ENCODE results near the gene ADCYAP1R1.

The ADCYAP1R1 gene

GRCh38 chr7:31043051-31043471, 9.0 kb upstream of the ADCYAP1R1 start:
- no peak for DNase-seq (ENCODE audit: low read depth in 2 of 2)

GRCh38 chr7:31044529-31044928, 7.6 kb upstream of the ADCYAP1R1 start:
- no peak for DNase-seq (ENCODE audit: low read depth in 2 of 2)

- no peak for DNase-seq (ENCODE audit: low read depth in 2 of 2)
These were observed 5.4 kb upstream of the ADCYAP1R1 start for GRCh38 chr7:31046723-31047122.

GRCh38 chr7:31047313-31048146, 4.6 kb upstream of the ADCYAP1R1 start:
- no peak for DNase-seq (ENCODE audit: low read depth in 2 of 2)

DNA sequence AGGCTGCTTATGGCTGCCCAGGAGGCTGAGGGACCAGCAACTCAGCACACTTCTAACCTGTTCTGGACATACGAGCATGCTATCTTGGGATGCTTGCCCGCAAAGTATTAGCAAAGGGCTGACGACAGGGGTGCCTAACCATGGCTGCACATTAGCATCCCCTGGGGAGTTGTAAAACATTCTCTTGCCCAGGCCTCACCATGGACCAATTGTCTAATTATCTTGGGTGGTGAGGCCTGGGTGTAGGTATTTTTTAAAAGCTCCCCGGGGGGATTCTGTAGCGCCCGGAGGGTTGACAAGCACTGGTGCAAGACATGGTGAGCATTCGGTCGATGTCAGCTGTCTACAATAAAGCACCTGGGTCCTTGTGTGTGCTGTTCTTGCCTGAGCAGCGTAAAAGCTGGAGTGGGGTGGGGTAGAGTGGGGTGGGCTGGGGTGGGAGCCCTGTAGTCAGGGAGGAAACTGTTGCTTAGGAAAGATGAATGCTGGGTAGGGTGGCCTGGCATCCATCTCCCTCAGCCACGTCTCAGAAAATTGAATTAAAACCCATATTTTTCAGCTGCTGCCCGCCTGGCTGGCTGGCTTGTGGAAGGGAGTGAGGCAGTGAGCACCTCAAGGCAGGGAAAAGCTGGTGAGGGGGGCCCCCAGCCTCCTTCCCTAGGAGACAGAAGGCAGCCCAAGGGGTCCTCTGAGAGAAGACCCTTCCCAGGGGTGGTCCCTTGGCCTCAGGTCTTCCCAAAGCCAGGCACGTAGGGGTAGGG, 2.9 kb upstream of the ADCYAP1R1 start:
- DNase-seq (ENCODE audit: low read depth in 2 of 2): no peak

- DNase-seq (ENCODE audit: low read depth in 2 of 2): no peak
These were observed 356 bp downstream of the ADCYAP1R1 start for GRCh38 chr7:31052487-31052840.

GRCh38 chr7:31052841-31053601, 913 bp downstream of the ADCYAP1R1 start:
- DNase-seq (ENCODE audit: low read depth in 2 of 2): no peak

DNA sequence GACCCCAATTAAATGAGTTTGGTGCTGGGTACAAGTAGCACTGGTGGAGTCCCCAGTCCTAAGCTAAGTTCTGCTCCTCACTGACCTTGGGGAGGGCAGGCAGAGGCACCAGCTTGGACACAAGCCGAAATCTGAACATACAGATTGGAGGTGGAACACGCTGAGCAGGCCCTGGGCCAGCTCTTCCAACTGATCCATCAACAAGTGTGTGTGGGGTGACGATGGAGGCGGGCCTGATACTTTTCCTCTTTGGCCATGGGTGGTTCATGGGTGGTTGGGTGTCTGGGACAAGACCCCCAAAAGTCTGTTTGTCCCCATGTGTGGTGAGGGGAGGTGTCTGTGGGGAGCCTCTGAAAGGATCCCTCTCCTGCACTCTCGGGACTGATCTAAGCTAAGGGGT, 1.9 kb downstream of the ADCYAP1R1 start:
- DNase-seq (ENCODE audit: low read depth in 2 of 2): no peak

- DNase-seq (ENCODE audit: low read depth in 2 of 2): no peak
These were observed 2.6 kb downstream of the ADCYAP1R1 start for GRCh38 chr7:31054608-31055278.

DNA sequence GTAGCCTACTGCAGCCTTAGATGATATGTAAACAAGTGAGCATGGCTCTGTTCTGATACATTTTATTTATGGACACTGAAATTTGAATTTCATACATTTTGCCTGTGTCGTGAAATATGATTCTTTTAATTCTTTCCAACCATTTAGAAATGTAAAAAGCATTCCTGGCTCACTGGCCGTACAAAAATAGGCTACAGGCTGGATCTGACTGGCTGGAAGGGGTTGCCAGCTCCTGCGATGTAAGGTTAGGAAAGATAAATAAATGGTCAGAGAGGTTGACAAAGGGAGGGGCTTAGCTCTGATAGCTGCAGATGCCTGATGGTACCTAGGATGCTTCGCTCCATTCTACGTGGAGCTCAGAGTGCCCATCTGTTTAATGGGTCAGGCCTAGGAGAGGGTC, 3.4 kb downstream of the ADCYAP1R1 start:
- no peak for DNase-seq (ENCODE audit: low read depth in 2 of 2)

DNA sequence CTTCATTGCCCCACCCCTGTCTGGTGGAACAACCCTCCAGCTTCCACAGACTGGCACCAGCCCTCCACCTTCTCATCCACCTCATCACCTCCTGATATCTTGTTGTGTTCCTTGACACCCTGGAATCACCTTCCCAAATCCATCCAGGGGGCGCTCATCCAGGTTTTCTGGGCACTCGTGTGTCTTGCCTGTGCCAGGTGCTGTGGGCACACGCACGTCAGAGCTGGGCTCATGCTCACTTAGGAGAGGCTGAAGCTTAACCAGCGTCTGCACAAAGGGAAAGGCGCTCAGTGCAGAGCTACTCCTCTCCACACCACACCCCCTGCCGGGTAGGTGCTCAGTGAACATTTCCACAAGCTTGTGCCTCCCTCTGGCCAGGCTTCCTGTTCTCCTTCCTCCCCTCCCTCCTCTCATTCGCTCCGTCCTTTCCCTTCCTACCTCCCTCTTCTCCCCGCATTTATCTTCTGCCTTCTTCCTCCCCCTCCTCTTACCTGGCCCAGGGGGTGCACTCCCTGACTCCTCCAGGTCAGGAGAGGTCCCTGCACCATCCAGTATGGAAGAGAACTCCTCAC, 4.8 kb downstream of the ADCYAP1R1 start:
- DNase-seq (ENCODE audit: low read depth in 2 of 2): no peak

DNA sequence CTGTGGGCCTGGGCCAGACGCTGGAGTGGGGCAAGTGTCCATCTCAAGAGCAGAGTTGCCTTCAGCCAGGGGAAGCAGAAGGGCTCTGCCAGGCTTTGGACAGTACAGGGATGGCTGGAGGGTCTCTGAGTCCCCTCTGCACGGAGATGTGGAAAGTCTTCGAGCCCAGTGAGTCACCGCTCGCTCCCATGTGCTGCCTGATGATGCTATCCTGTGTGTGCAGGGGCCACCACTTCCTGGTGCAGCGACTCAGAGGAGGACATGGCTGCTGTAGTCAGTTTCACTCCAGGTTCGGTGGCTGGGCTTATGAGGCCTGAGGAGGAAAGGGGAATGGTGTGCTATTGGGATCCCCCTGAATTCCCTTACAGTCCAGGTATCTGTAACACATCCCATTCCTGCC, 6.0 kb downstream of the ADCYAP1R1 start:
- no peak for DNase-seq (ENCODE audit: low read depth in 2 of 2)

DNA sequence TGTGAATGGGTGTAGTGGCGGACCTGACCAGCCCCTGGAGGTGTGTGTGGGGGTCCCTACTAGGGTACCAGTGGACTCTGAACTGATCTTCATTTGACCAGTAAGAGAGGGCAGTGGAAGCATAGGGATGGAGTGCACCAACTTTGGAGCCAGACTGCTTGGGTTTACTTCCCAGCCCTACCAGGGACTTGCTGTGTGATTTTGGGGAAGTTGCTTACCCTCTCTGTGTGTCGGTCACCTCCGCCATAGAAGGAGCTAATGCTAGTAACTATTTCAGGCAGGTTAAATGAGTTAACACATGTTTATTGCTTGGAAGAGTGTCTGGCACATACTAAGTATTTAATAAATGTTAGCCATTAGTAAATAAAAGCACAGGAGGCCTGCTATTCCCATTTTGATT, 6.6 kb downstream of the ADCYAP1R1 start:
- DNase-seq (ENCODE audit: low read depth in 2 of 2): no peak

DNA sequence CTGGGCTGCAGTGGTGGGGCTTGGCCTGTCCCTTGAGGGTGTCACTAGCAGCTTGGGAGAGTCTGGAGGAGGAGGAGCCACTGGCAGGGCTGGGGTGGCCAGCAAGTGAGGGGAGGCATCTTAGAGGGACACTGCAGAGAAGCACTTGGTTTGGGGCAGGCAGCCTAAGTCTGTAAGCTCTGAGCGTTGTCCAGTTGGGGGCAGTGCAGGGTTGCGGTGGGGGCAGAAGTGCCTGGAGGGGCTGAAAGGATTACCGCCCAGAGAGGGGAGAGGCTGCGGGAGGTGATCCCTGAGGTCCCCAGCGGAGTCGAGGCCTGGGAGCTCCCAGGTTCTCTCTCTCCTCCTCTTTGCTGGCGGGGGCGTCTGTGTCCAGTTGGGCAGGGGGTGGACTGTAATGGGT, 7.4 kb downstream of the ADCYAP1R1 start:
- no peak for DNase-seq (ENCODE audit: low read depth in 2 of 2)

DNA sequence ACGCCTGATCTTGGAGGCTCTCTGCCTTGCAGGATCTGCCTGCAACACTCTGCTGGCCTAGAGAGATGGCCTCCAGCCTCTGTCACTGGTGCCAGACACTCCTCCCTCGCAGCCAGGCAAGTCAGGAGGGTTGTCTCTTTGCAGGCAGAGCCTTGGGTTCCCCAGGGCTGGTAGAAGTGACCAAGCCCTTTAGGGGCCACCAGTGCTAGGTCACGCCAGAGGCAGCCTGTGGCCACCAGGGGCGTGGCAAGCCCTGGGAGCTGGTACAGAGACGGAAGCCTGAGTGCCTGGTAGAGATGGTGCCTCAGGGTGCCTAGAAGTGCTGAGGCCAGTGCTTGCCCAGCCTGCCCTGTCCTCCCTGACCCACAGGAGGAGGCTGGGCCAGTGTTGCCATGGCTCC, 9.1 kb downstream of the ADCYAP1R1 start:
- no peak for DNase-seq (ENCODE audit: low read depth in 2 of 2)

- no peak for DNase-seq (ENCODE audit: low read depth in 2 of 2)
These were observed 10.8 kb downstream of the ADCYAP1R1 start for GRCh38 chr7:31062746-31063435.

GRCh38 chr7:31065021-31065593, 13.0 kb downstream of the ADCYAP1R1 start:
- no peak for DNase-seq (ENCODE audit: low read depth in 2 of 2)

- no peak for DNase-seq (ENCODE audit: low read depth in 2 of 2)
These were observed 13.7 kb downstream of the ADCYAP1R1 start for GRCh38 chr7:31065840-31066239.

DNA sequence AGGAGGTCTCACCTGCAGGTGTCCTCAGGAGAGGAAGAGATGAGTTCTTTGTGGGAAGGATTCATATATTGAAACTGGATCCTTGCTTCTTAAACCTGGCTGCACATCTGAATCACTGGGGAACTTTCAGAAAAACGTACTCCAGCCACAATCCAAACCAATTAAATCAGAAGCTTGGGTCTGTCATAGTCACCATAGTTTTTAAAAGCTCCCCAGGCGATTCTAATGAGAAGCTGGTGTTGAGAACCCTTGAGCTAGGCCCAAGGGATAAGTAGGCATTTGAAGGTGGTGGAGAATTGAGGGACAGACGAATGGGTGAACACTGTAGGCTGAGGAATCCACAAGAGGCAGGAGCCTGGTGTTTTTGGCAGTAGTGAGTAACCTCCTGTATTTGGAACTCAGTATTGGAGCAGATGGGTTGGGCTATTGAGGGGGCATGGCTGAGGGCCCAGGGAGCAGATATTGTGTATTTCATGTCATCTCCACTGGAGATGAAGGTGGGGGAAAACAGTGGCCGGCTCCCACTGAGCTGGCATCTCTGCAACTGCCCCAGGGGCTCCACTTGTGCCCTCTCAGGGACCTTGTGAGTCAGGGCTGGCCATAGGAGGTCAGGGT, 14.5 kb downstream of the ADCYAP1R1 start:
- DNase-seq (ENCODE audit: low read depth in 2 of 2): no peak

DNA sequence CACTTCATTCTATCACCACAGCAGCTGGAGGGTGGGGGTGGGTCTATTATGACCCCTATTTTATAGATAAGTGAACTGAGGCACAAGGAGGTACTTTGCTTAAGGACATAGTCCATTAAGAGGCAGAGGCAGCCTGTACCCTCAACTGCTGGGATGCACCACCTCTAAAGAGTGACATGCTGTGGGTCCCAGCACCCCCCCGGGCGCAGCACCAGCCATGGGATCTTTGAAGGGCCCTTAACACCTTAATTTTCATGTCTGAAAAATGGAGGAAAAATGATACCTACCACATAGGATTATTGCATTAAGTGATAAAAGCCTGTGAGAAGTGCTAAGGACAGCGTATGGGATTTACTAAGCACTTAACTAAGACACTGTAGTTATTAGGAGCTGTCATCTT, 15.4 kb downstream of the ADCYAP1R1 start:
- no peak for DNase-seq (ENCODE audit: low read depth in 2 of 2)

Measured in stimulated activated CD4-positive, alpha-beta T cell treated with anti-CD3 and anti-CD28 coated beads, Interleukin-1b, Interleukin-23, amount 100 ng/mL, for 4 hours (primary cell).